Measurements from ENCODE around the gene SPATS2L.

SPATS2L gene

DNA sequence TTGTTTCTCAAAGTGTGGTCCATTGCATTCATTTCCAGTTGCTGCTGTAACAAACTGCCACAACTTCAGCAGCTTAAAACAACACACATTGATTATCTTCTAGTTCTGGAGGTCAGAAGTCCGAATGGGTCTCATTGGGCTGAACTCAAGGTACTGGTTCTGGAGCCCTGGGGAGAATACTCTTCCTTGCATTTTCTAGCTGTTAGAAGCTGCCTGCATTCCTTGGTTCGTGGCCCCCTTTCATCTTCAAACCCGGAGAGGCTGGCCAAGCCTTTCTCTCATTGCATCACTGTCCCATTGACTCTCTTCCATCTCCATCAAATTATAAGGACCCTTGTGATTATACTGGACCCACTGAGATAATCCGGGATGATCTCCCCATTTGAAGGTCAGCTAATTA is 98.1 kb downstream of the SPATS2L start:
- no peak overlapping the region for H3K4me3 ChIP-seq (ENCODE audit: low read depth, low read length)
- H3K27ac ChIP-seq (ENCODE audit: extremely low read depth, low read depth, low read length) = no peak overlapping the region
- CTCF ChIA-PET = no interaction called here
- H3K4me1 ChIP-seq (ENCODE audit: control insufficient read depth, insufficient read depth, low read length) = peaks cover 6% of the 10 kb centered on the region; the same call in 1 of the 2 replicates
- no peaks in the 10 kb centered on the region for H3K36me3 ChIP-seq (ENCODE audit: control insufficient read depth in 2 of 2, insufficient read depth in 1 of 2, low read length in 2 of 2)
- H3K9me3 ChIP-seq (ENCODE audit: control insufficient read depth, insufficient read depth, low read depth, low read length) = no peaks in the 10 kb centered on the region
- TF ChIP-seq, protein P1, sequence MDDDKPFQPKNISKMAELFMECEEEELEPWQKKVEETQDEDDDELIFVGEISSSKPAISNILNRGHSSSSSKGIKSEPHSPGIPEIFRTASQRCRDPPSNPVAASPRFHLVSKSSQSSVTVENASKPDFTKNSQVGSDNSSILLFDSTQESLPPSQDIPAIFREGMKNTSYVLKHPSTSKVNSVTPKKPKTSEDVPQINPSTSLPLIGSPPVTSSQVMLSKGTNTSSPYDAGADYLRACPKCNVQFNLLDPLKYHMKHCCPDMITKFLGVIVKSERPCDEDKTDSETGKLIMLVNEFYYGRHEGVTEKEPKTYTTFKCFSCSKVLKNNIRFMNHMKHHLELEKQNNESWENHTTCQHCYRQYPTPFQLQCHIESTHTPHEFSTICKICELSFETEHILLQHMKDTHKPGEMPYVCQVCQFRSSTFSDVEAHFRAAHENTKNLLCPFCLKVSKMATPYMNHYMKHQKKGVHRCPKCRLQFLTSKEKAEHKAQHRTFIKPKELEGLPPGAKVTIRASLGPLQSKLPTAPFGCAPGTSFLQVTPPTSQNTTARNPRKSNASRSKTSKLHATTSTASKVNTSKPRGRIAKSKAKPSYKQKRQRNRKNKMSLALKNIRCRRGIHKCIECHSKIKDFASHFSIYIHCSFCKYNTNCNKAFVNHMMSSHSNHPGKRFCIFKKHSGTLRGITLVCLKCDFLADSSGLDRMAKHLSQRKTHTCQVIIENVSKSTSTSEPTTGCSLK (tag by site-specific recombination; IDR thresholded peaks at IDR 0.05) = no peak
- TF ChIP-seq ZNF391 (tag by site-specific recombination; IDR thresholded peaks at IDR 0.05; ENCODE audit: borderline replicate concordance, low read depth) = no peak
- TF ChIP-seq ZBTB48 (tag by site-specific recombination; IDR thresholded peaks at IDR 0.05) = no peak
- TF ChIP-seq ZNF777 (tag by site-specific recombination; IDR thresholded peaks at IDR 0.05; ENCODE audit: borderline replicate concordance) = no peak
- TF ChIP-seq, protein P2, sequence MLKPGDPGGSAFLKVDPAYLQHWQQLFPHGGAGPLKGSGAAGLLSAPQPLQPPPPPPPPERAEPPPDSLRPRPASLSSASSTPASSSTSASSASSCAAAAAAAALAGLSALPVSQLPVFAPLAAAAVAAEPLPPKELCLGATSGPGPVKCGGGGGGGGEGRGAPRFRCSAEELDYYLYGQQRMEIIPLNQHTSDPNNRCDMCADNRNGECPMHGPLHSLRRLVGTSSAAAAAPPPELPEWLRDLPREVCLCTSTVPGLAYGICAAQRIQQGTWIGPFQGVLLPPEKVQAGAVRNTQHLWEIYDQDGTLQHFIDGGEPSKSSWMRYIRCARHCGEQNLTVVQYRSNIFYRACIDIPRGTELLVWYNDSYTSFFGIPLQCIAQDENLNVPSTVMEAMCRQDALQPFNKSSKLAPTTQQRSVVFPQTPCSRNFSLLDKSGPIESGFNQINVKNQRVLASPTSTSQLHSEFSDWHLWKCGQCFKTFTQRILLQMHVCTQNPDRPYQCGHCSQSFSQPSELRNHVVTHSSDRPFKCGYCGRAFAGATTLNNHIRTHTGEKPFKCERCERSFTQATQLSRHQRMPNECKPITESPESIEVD (tag by site-specific recombination; IDR thresholded peaks at IDR 0.05) = no peak
- no peak for TF ChIP-seq ZNF571 (tag by site-specific recombination; IDR thresholded peaks at IDR 0.05)
- no peak for TF ChIP-seq ZNF175 (tag by site-specific recombination; IDR thresholded peaks at IDR 0.05)
- TF ChIP-seq ZNF324 (tag by site-specific recombination; IDR thresholded peaks at IDR 0.05) = no peak
- TF ChIP-seq SCRT1 (tag by site-specific recombination; IDR thresholded peaks at IDR 0.05; ENCODE audit: borderline replicate concordance) = no peak
- no peak for TF ChIP-seq KLF10 (tag by site-specific recombination; IDR thresholded peaks at IDR 0.05)
- no peak for TF ChIP-seq ZNF621 (tag by site-specific recombination; IDR thresholded peaks at IDR 0.05)
- TF ChIP-seq ZNF146 (tag by site-specific recombination; IDR thresholded peaks at IDR 0.05) = no peak
- TF ChIP-seq, protein P3, sequence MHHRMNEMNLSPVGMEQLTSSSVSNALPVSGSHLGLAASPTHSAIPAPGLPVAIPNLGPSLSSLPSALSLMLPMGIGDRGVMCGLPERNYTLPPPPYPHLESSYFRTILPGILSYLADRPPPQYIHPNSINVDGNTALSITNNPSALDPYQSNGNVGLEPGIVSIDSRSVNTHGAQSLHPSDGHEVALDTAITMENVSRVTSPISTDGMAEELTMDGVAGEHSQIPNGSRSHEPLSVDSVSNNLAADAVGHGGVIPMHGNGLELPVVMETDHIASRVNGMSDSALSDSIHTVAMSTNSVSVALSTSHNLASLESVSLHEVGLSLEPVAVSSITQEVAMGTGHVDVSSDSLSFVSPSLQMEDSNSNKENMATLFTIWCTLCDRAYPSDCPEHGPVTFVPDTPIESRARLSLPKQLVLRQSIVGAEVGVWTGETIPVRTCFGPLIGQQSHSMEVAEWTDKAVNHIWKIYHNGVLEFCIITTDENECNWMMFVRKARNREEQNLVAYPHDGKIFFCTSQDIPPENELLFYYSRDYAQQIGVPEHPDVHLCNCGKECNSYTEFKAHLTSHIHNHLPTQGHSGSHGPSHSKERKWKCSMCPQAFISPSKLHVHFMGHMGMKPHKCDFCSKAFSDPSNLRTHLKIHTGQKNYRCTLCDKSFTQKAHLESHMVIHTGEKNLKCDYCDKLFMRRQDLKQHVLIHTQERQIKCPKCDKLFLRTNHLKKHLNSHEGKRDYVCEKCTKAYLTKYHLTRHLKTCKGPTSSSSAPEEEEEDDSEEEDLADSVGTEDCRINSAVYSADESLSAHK (tag by site-specific recombination; IDR thresholded peaks at IDR 0.05) = no peak
- no peak for TF ChIP-seq ZNF529 (tag by site-specific recombination; IDR thresholded peaks at IDR 0.05; ENCODE audit: insufficient replicate concordance)
- TF ChIP-seq, protein P4, sequence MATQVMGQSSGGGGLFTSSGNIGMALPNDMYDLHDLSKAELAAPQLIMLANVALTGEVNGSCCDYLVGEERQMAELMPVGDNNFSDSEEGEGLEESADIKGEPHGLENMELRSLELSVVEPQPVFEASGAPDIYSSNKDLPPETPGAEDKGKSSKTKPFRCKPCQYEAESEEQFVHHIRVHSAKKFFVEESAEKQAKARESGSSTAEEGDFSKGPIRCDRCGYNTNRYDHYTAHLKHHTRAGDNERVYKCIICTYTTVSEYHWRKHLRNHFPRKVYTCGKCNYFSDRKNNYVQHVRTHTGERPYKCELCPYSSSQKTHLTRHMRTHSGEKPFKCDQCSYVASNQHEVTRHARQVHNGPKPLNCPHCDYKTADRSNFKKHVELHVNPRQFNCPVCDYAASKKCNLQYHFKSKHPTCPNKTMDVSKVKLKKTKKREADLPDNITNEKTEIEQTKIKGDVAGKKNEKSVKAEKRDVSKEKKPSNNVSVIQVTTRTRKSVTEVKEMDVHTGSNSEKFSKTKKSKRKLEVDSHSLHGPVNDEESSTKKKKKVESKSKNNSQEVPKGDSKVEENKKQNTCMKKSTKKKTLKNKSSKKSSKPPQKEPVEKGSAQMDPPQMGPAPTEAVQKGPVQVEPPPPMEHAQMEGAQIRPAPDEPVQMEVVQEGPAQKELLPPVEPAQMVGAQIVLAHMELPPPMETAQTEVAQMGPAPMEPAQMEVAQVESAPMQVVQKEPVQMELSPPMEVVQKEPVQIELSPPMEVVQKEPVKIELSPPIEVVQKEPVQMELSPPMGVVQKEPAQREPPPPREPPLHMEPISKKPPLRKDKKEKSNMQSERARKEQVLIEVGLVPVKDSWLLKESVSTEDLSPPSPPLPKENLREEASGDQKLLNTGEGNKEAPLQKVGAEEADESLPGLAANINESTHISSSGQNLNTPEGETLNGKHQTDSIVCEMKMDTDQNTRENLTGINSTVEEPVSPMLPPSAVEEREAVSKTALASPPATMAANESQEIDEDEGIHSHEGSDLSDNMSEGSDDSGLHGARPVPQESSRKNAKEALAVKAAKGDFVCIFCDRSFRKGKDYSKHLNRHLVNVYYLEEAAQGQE (tag by site-specific recombination; IDR thresholded peaks at IDR 0.05) = no peak
- TF ChIP-seq ZNF112 (tag by site-specific recombination; IDR thresholded peaks at IDR 0.05) = no peak
- TF ChIP-seq OVOL3 (tag by site-specific recombination; IDR thresholded peaks at IDR 0.05) = no peak
- no peak for TF ChIP-seq ZNF394 (tag by site-specific recombination; IDR thresholded peaks at IDR 0.05; ENCODE audit: borderline replicate concordance)
- TF ChIP-seq MYNN (tag by site-specific recombination; IDR thresholded peaks at IDR 0.05; ENCODE audit: borderline replicate concordance) = no peak
- POLR2A ChIA-PET = no interaction called here

Data from HEK293 (cell line).